Aortic smooth muscle cell (primary cell): ENCODE results near the gene CRIP3. TPM values are rescaled to one million over a fixed set of nuclear protein-coding genes. Genes with fewer than 3 reads are reported as not detected.

Experiments used
- total RNA-seq: library from RNA; depleted of rRNA; stranded (reverse); fragments of >200 nt; gene quantifications from 2 replicates; pipeline ENCODE4 v1.2.3, GENCODE V29; 2014

Gene CRIP3, protein sequence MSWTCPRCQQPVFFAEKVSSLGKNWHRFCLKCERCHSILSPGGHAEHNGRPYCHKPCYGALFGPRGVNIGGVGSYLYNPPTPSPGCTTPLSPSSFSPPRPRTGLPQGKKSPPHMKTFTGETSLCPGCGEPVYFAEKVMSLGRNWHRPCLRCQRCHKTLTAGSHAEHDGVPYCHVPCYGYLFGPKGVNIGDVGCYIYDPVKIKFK
- total RNA-seq: 0.13 and 0.19 TPM in 2 replicates

DNA sequence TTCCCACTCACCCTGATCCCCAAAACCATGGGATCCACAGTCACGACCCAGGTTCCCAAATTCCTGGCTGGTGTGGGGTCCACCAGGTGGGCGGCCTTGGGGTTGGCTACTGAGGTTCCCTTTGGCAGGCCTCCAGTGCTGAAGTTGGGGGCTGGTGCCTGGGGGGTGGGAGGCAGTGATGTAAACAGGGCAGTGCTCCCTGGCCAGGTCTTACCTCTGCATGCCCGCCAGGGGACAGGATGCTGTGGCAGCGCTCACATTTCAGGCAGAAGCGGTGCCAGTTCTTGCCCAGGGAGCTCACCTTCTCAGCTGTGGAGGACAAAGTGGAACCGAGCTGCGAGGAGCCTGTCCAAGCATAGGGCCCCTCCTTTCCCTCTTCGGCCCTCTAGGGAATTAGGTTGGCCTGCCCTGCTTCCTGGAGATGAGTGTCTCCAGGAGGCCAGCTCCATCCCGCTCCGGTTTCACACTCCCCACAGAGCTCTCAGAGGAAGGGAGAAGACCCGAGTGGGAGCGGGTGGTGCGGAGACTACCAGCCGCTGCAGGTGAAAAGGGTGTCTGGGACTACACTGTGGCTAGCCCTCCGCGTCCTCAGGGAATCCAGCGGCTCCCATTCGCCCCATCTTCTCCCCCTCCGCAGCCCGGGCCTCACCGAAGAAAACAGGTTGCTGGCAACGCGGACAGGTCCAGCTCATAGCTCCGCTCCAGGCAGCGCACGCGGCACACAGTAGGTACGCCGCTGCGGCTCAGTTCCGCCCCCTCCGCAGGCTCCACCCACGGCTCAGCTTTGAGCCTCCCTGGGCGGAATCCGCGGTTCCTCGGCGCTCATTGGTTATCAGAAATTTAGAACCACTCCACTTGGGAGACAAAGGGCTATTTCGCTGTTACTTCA, at the start of gene CRIP3:
TSS of gene CRIP3 (minus strand) at position 726 of the 889 bp plus-strand sequence. CDS start at position 692, 34 bp downstream.

DNA sequence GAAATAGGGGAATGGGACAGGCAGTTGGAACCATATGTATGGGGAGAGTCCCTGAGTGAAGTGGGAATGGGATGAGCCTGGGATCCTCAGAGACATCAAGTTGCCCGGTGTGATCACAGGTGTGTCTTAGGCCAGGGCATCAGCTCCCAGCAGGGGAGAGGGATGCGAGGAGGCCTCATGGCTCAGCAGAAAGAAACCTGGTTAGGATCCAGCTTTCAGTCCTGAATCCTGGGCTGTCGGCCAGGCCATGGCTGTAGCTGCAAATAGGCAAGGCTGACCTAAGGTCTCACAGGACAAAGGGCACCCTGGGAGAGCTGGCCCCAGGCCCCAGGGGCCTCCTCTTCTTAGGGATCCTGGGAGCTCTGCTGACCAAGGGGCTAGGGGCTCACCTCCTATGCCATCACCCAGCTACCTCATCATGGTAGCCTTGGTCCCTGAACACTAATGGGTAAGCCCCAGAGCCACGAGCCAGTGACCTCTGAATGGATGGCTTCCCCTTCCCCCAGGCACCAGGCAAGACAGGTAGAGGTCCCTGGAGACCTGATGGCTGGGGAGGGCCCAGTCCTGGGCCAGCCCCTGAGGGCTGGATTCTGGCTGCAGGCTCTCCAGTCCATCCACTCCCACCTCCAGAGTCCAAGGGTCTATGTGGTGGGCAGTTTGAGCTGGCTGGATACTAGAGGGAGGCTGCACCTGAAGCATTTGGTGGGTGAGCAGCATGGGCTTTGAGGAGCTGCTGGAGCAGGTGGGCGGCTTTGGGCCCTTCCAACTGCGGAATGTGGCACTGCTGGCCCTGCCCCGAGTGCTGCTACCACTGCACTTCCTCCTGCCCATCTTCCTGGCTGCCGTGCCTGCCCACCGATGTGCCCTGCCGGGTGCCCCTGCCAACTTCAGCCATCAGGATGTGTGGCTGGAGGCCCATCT, 10.7 kb downstream of the CRIP3 start, which contains the start of gene SLC22A7:
TSS of gene SLC22A7 (plus strand) at position 617 of the 921 bp plus-strand sequence. CDS start at position 716, 99 bp downstream.

Other genes with a start within 250 kb of the CRIP3 start
- gene MRPL2, start 249.4 kb downstream of the CRIP3 start, total RNA-seq: 15.3 and 16.6 TPM in 2 replicates
- 11.4 and 15.2 TPM in 2 replicates for gene KLC4, start 249.2 kb downstream of the CRIP3 start, total RNA-seq
- 13.2 and 13.7 TPM in 2 replicates for gene PTK7, start 232.5 kb downstream of the CRIP3 start, total RNA-seq
- gene SRF, start 137.6 kb downstream of the CRIP3 start, total RNA-seq: 14.5 and 15.7 TPM in 2 replicates
- 21.3 and 23.7 TPM in 2 replicates for gene CUL9, start 126.6 kb downstream of the CRIP3 start, total RNA-seq
- 42.3 and 45.3 TPM in 2 replicates for gene DNPH1, start 79.3 kb downstream of the CRIP3 start, total RNA-seq
- gene TTBK1, start 65.3 kb downstream of the CRIP3 start, total RNA-seq: under 0.01 TPM in 2 replicates
- gene SLC22A7, start 10.6 kb downstream of the CRIP3 start, total RNA-seq: not detected in 2 replicates
- gene ZNF318, start 60.8 kb upstream of the CRIP3 start, total RNA-seq: 5.5 and 6.8 TPM in 2 replicates
- 20.3 and 23.0 TPM in 2 replicates for gene ABCC10, start 118.7 kb upstream of the CRIP3 start, total RNA-seq
- gene DLK2, start 146.7 kb upstream of the CRIP3 start, total RNA-seq: 0.12 TPM in 1 of 2 replicates, not detected in the other
- gene TJAP1, start 168.7 kb upstream of the CRIP3 start, total RNA-seq: 10.7 and 11.4 TPM in 2 replicates
- 0.79 and 0.81 TPM in 2 replicates for gene LRRC73, start 201.5 kb upstream of the CRIP3 start, total RNA-seq
- 111 and 132 TPM in 2 replicates for gene YIPF3, start 208.1 kb upstream of the CRIP3 start, total RNA-seq
- gene POLR1C, start 208.3 kb upstream of the CRIP3 start, total RNA-seq: 20.0 and 26.4 TPM in 2 replicates